ENCODE measurements around the gene BACH2. TPM values are rescaled to one million over a fixed set of nuclear protein-coding genes. Genes with fewer than 3 reads are reported as not detected.
"Not testable (repeated sequence)": the region's sequence is repeated elsewhere in the genome, so short reads cannot be mapped to it uniquely, and the experiment has no call there.

The BACH2 gene
- total and polyA plus RNA-seq, 9 donors: 3.4 to 5.8 (median 4.6) TPM

DNA sequence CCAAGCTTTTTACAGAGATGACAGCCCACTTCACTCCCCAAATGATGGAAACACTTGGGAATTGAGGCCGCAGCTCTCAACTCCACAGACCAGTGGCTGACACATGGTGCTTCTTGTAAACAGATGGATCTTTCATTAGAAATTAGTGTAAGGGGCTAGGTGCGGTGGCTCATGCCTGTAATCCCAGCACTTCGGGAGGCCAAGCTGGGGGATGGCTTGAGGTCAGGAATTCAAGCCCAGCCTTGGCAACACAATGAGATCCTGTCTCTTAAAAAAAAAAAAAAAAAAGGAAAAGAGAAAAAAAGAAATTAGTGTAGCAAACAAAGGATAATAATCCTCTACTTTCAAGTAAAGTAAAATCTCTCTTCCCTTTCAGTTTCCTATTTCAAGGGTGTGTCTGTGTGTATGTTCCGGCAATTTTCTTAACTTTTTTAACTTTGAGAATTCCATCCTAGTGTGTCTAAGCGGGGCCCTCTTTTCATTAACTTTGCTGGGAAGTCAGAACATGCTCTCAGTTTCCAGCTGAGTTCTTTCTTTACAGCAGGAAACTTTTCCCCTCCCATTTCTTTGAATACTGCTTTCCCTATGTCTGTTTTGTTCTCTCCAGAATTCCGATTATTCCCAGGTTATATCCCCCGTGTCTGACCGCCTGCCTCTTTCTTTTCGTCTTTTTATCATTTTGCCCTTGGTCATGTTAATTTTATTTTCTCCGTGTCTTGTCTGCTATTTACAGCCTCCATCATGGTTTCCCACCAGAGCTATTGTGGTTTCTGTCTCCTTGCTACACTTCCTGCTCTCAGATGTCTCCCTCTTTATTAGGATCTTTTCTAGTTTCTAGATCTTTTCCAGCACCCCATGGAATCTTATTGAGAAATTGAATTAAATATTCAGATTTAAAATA is 386.4 kb downstream of the BACH2 start:
- H3K9me3 ChIP-seq (replicated peaks; ENCODE audit: control insufficient read depth, low read depth, low read length); H3K4me1 ChIP-seq (ENCODE audit: control insufficient read depth, insufficient read depth, low read length); DNase-seq; H3K4me3 ChIP-seq (ENCODE audit: low read length); H3K27me3 ChIP-seq (ENCODE audit: control insufficient read depth, insufficient read depth, low read length); H3K27ac ChIP-seq (ENCODE audit: low read length); H3K36me3 ChIP-seq (ENCODE audit: control insufficient read depth, insufficient read depth, low read length): not testable (repeated sequence)
- 42% methylated on average over 2 of the region's 10 CpGs for WGBS (ENCODE audit: insufficient coverage)

DNA sequence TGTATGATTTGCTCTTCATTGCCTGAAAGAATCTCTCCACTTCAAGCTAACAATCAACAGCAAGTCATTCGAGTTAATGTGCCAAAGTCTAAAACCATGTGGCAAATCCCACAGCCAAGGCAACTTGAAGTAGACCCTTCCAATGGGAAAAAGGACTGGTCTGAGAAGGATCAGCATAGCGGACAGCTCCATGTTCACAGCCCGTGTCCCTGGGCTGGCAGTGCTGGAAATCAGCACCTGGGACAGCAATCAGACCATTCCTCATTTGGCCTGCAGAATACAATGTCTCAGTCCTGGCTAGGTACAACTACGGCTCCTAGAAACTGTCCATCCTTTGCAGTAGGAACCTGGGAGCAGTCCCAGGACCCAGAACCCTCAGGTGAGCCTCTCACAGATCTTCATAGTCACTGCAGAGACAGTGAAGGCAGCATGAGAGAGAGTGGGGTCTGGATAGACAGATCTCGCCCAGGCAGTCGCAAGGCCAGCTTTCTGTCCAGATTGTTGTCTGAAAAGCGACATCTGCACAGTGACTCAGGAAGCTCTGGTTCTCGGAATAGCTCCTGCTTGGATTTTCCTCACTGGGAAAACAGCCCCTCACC is 401.3 kb downstream of the BACH2 start:
- Histone ChIP-seq H3K36me3 (ENCODE audit: control insufficient read depth, insufficient read depth, low read length) (no peaks in the 10 kb centered on the region), H3K4me3 (ENCODE audit: low read length) (no peak overlapping the region), H3K4me1 (ENCODE audit: control insufficient read depth, insufficient read depth, low read length) (no peaks in the 10 kb centered on the region), H3K9me3 (replicated peaks; ENCODE audit: control insufficient read depth, low read depth, low read length) (no peaks in the 10 kb centered on the region), H3K27me3 (ENCODE audit: control insufficient read depth, insufficient read depth, low read length) (peaks cover 7% of the 10 kb centered on the region), H3K27ac (ENCODE audit: low read length) (no peak overlapping the region)
- 18% methylated on average over 4 of the region's 8 CpGs for WGBS (ENCODE audit: insufficient coverage)
- DNase-seq: peak; percentile 83

DNA sequence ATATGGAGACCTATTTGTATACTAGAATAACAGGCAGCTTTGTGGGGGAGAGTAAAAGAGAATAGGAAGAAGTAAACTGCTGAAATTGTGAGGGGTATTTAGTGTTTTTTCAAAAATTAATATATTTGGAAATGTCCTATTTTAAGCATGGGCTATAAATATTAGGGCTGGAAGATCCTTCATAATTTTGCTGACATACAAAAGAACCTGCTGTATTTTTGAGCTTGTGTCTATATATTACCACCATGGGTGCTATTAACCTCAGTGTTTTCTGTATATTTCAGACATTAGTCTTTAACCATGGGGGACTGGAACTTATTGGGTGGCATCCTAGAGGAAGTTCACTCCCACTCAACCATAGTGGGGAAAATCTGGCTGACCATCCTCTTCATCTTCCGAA is 402.5 kb downstream of the BACH2 start, which contains the start of gene GJA10:
TSS of gene GJA10 (plus strand) at position 301 of the 400 bp plus-strand sequence. CDS start at position 301, 0 bp downstream.
- H3K4me3 ChIP-seq (ENCODE audit: low read length): no peak within 1 kb of the TSS
- no peaks in the 10 kb centered on the region for H3K4me1 ChIP-seq (ENCODE audit: control insufficient read depth, insufficient read depth, low read length)
- H3K27ac ChIP-seq (ENCODE audit: low read length): no peak within 1 kb of the TSS
- H3K27me3 ChIP-seq (ENCODE audit: control insufficient read depth, insufficient read depth, low read length): peaks cover 7% of the 10 kb centered on the region
- no peaks in the 10 kb centered on the region for H3K36me3 ChIP-seq (ENCODE audit: control insufficient read depth, insufficient read depth, low read length)
- WGBS (ENCODE audit: insufficient coverage): no CpG with 5 or more reads among the region's 1 CpG
- no peaks in the 10 kb centered on the region for H3K9me3 ChIP-seq (replicated peaks; ENCODE audit: control insufficient read depth, low read depth, low read length)
- DNase-seq: no peak

DNA sequence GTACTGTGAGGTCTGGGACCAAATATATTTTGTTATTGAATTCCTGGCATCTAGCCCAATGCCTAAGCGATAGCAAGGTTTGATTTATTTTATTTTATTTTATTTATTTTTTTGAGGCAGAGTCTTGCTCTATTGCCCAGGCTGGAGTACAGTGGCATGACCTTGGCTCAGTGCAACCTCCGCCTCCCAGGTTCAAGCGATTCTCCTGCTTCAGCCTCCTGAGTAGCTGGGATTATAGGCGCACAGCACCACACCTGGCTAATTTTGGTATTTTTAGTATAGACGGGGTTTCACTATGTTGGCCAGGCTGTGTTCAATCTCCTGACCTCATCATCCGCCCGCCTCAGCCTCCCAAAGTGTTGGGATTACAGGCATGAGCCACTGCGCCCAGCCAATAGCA is 404.1 kb downstream of the BACH2 start:
- DNase-seq; H3K4me3 ChIP-seq (ENCODE audit: low read length); H3K4me1 ChIP-seq (ENCODE audit: control insufficient read depth, insufficient read depth, low read length); H3K27ac ChIP-seq (ENCODE audit: low read length); H3K36me3 ChIP-seq (ENCODE audit: control insufficient read depth, insufficient read depth, low read length); H3K9me3 ChIP-seq (replicated peaks; ENCODE audit: control insufficient read depth, low read depth, low read length): not testable (repeated sequence)
- H3K27me3 ChIP-seq (ENCODE audit: control insufficient read depth, insufficient read depth, low read length): peaks cover 18% of the 10 kb centered on the region
- 95% methylated on average over 6 of the region's 8 CpGs for WGBS (ENCODE audit: insufficient coverage)

DNA sequence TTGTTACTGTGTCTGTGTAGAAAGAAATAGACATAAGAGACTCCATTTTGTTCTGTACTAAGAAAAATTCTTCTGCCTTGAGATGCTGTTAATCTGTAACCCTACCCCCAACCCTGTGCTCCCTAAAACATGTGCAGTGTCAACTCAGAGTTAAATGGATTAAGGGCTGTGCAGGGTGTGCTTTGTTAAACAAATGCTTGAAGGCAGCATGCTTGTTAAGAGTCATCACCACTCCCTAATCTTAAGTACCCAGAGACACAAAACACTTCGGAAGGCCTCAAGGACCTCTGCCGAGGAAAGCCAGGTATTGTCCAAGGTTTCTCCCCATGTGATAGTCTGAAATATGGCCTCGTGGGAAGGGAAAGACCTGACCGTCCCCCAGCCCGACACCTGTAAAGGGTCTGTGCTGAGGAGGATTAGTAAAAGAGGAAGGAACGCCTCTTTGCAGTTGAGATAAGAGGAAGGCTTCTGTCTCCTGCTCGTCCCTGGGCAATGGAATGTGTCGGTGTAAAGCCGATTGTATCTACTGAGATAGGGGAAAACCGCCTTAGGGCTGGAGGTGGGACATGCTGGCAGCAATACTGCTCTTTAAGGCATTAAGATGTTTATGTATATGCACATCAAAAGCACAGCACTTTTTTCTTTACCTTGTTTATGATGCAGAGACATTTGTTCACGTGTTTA is 405.7 kb downstream of the BACH2 start:
- H3K27me3 ChIP-seq (ENCODE audit: control insufficient read depth, insufficient read depth, low read length): peaks cover 25% of the 10 kb centered on the region
- not testable (repeated sequence) for H3K27ac ChIP-seq (ENCODE audit: low read length); H3K9me3 ChIP-seq (replicated peaks; ENCODE audit: control insufficient read depth, low read depth, low read length); H3K4me3 ChIP-seq (ENCODE audit: low read length); DNase-seq; H3K4me1 ChIP-seq (ENCODE audit: control insufficient read depth, insufficient read depth, low read length); H3K36me3 ChIP-seq (ENCODE audit: control insufficient read depth, insufficient read depth, low read length)
- WGBS (ENCODE audit: insufficient coverage): 0% methylated on average over 1 of the region's 11 CpGs

DNA sequence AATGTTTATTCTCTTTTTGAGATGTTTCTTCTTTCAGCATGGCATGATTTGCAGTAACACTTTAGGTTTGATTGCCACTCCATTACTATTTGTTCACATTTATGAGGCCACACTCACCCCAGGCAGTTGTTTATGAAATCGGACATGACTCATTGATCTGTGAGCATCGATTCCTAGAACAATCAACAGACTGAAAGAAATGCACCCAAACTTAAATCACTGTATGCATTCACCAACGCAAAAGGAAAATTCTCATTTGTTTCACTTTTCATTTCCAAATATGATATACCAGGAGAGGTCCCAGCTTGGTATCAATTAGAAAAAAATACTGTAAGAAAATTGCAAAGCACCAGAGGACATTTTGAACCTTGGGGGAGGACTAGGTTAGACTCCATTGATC is 407.8 kb downstream of the BACH2 start:
- DNase-seq: no peak
- no peaks in the 10 kb centered on the region for H3K36me3 ChIP-seq (ENCODE audit: control insufficient read depth, insufficient read depth, low read length)
- no peak overlapping the region for H3K4me3 ChIP-seq (ENCODE audit: low read length)
- no CpG with 5 or more reads among the region's 3 CpGs for WGBS (ENCODE audit: insufficient coverage)
- H3K4me1 ChIP-seq (ENCODE audit: control insufficient read depth, insufficient read depth, low read length): no peaks in the 10 kb centered on the region
- no peak overlapping the region for H3K27ac ChIP-seq (ENCODE audit: low read length)
- H3K9me3 ChIP-seq (replicated peaks; ENCODE audit: control insufficient read depth, low read depth, low read length): no peaks in the 10 kb centered on the region
- peaks cover 25% of the 10 kb centered on the region for H3K27me3 ChIP-seq (ENCODE audit: control insufficient read depth, insufficient read depth, low read length)

DNA sequence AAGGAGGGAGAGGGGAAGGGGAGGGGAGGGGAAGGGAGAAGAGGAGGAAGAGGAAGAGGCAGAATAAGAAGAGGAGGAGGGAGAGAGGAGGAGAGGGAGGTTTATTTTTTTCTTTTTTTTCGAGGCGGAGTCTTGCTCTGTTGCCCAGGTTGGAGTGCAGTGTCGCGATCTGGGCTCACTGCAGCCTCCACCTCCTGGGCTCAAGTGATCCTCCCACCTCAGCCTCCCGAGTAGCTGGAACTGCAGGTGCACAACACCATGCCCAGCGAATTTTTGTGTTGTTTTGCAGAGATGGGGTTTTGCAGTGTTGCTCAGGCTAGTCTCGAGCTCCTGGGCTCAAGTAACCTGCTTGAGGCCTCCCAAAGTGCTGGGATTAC is 408.5 kb downstream of the BACH2 start:
- Histone ChIP-seq H3K9me3 (replicated peaks; ENCODE audit: control insufficient read depth, low read depth, low read length) (no peaks in the 10 kb centered on the region), H3K4me1 (ENCODE audit: control insufficient read depth, insufficient read depth, low read length) (no peaks in the 10 kb centered on the region), H3K36me3 (ENCODE audit: control insufficient read depth, insufficient read depth, low read length) (no peaks in the 10 kb centered on the region), H3K27me3 (ENCODE audit: control insufficient read depth, insufficient read depth, low read length) (peaks cover 25% of the 10 kb centered on the region), H3K4me3 (ENCODE audit: low read length) (no peak overlapping the region), H3K27ac (ENCODE audit: low read length) (no peak overlapping the region)
- DNase-seq: no peak
- no CpG with 5 or more reads among the region's 7 CpGs for WGBS (ENCODE audit: insufficient coverage)

DNA sequence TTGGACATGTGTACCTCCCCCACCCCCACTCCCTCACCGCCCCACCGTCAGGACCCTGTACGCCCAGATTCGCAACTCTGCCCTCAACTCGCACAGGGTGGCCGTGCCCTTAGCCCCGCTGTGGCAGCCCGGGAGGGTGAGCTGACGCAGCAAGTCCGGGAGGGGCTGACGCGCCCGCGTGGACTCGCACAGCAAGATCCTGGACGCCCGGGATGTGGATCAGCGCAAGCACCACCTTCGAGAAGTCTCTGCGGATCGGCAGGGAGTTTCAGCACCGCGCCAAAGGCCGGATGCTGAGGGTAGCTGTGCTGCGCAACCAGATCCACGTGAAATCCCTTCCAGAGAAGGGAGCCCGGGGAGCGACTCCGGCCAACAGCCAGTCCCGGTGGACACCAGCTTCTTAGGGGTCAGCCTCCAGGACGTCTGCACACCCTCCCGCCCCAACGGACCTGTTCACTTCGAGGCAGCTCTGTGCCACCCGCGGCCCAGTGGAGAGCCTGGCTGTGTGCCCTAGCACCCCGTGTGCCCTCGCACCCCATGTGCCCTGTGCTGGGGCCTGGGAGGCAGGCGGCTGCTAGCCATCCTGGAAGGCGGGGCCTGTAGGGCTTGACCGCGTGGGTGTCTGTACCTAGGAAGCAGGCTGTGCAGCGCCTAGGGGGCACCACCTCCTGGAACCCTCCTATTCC is 409.0 kb downstream of the BACH2 start:
- Histone ChIP-seq H3K4me1 (ENCODE audit: control insufficient read depth, insufficient read depth, low read length) (no peaks in the 10 kb centered on the region), H3K4me3 (ENCODE audit: low read length) (no peak overlapping the region), H3K27ac (ENCODE audit: low read length) (no peak overlapping the region), H3K27me3 (ENCODE audit: control insufficient read depth, insufficient read depth, low read length) (peaks cover 25% of the 10 kb centered on the region), H3K36me3 (ENCODE audit: control insufficient read depth, insufficient read depth, low read length) (no peaks in the 10 kb centered on the region), H3K9me3 (replicated peaks; ENCODE audit: control insufficient read depth, low read depth, low read length) (no peaks in the 10 kb centered on the region)
- no peak for DNase-seq
- 17% methylated on average over 36 of the region's 43 CpGs for WGBS (ENCODE audit: insufficient coverage)

DNA sequence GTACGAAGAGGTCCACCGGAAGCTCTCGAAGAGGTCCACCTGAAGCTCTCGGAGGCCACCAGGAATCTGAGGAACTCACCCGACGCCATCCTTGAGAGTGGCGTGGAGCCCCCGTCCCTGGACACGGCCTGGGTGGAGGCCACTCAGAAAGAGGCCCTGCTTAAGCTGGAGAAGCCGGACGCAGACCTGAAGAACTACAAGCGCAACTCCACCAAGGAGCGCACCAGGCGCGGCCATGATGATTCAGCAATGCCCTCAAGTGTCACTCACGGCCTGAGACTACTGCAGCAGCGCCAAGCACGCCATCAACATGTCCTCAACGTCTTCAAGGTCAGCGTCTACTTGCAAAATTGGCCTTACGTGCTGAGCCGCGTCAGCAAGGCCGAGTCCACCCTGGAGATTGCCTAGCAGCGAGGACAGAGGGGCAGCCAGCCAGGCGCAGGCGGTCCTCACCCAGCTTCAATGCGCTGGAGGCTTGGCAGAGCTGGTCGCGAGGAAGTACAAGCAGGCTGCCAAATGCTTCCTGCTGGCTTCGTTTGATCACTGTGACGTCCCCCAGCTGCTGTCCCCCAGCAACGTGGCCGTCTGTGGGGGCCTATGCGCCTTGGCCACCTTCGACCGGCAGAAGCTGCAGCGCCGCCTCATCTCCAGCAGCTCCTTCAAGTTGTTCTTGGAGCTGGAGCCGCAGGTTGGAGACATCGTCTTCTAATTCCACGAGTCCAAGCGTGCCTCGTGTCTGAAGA is 410.1 kb downstream of the BACH2 start:
- 86% methylated on average over 44 of the region's 44 CpGs for WGBS (ENCODE audit: insufficient coverage)
- no peak overlapping the region for H3K4me3 ChIP-seq (ENCODE audit: low read length)
- no peaks in the 10 kb centered on the region for H3K36me3 ChIP-seq (ENCODE audit: control insufficient read depth, insufficient read depth, low read length)
- no peak overlapping the region for H3K27ac ChIP-seq (ENCODE audit: low read length)
- H3K27me3 ChIP-seq (ENCODE audit: control insufficient read depth, insufficient read depth, low read length): peaks cover 20% of the 10 kb centered on the region
- no peak for DNase-seq
- no peaks in the 10 kb centered on the region for H3K9me3 ChIP-seq (replicated peaks; ENCODE audit: control insufficient read depth, low read depth, low read length)
- no peaks in the 10 kb centered on the region for H3K4me1 ChIP-seq (ENCODE audit: control insufficient read depth, insufficient read depth, low read length)

Measured in muscle of leg (tissue), 11 donors.